ENCODE measurements around the gene RNPC3.
"Not testable (repeated sequence)": the region's sequence is repeated elsewhere in the genome, so short reads cannot be mapped to it uniquely, and the experiment has no call there.

The RNPC3 gene

DNA sequence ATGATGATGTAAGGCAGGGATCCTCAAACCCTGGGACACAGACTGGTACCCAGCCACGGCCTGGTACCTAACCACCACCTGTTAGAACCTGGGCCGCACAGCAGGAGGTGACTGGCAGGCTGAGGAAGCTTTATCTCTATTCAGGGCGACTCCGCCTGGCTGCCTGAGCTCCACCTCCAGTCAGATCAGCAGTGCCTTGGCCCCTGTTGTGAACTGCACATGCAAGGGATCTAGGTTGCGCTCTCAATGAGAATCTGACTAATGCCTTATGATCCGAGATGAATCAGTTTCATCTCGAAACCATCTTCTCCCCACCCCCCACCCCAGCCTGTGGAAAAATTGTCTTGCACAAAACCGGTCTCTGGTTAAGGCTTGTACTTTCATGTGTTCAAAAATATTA, 4.2 kb downstream of the RNPC3 start:
- no peaks in the 10 kb centered on the region for H3K9me3 ChIP-seq (ENCODE audit: severe bottlenecking)
- H3K27me3 ChIP-seq (ENCODE audit: insufficient read depth, low read depth, severe bottlenecking), result no peaks in the 10 kb centered on the region
- no peak overlapping the region for H3K4me3 ChIP-seq (ENCODE audit: low read depth, low read length)
- H3K36me3 ChIP-seq, result peaks cover 17% of the 10 kb centered on the region
- no peak overlapping the region for H3K27ac ChIP-seq
- no peak for DNase-seq
- TF ChIP-seq, protein P1, sequence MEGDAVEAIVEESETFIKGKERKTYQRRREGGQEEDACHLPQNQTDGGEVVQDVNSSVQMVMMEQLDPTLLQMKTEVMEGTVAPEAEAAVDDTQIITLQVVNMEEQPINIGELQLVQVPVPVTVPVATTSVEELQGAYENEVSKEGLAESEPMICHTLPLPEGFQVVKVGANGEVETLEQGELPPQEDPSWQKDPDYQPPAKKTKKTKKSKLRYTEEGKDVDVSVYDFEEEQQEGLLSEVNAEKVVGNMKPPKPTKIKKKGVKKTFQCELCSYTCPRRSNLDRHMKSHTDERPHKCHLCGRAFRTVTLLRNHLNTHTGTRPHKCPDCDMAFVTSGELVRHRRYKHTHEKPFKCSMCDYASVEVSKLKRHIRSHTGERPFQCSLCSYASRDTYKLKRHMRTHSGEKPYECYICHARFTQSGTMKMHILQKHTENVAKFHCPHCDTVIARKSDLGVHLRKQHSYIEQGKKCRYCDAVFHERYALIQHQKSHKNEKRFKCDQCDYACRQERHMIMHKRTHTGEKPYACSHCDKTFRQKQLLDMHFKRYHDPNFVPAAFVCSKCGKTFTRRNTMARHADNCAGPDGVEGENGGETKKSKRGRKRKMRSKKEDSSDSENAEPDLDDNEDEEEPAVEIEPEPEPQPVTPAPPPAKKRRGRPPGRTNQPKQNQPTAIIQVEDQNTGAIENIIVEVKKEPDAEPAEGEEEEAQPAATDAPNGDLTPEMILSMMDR (IDR thresholded peaks at IDR 0.05; ENCODE audit: low read depth, low read length), result no peak

DNA sequence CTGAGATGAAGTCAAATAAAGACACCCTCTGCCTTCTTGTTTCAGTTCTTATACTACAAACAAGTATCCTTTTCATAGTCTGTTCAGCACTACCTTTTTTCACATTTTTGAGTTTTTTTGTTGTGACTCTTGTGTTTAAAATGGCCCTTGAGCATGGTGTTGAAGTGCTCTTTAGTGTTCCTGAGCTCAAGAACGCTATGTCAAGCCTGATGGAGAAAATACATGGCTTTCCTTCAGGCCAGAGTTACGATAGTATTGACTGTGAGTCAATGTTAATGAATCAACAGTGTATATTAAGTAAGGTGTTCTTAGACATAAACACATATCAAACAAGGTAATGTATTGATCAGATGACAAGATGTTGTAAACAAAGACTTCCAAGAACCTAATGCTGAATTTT, 12.7 kb downstream of the RNPC3 start:
- Histone ChIP-seq H3K27me3 (ENCODE audit: insufficient read depth, low read depth, severe bottlenecking) (no peaks in the 10 kb centered on the region), H3K4me3 (ENCODE audit: low read depth, low read length) (no peak overlapping the region), H3K36me3 (peaks cover 39% of the 10 kb centered on the region), H3K9me3 (ENCODE audit: severe bottlenecking) (no peaks in the 10 kb centered on the region), H3K27ac (no peak overlapping the region)
- TF ChIP-seq, protein P1 (IDR thresholded peaks at IDR 0.05; ENCODE audit: low read depth, low read length), result no peak
- DNase-seq, result no peak

DNA sequence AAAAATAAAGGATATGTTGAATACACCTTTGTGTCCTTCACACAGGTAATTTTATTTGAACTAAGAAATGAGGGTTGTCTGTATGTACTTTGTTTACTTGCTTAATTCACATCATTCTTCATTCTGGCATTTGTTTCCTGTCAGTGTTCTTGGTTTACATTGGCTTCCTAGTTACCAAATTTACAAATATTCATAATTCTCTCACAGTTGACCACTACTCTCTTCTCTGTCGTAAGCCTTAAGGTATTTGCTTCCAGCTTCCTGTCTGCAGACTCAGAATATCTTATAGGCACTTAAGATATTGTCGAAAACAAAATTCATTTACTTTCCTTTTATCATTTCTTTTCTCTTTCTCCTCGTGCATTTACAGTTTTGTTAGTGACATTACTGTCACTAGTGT, 15.9 kb downstream of the RNPC3 start:
- Histone ChIP-seq H3K36me3 (peaks cover 51% of the 10 kb centered on the region), H3K27ac (no peak overlapping the region), H3K9me3 (ENCODE audit: severe bottlenecking) (no peaks in the 10 kb centered on the region), H3K27me3 (ENCODE audit: insufficient read depth, low read depth, severe bottlenecking) (no peaks in the 10 kb centered on the region), H3K4me3 (ENCODE audit: low read depth, low read length) (no peak overlapping the region)
- TF ChIP-seq, protein P1 (IDR thresholded peaks at IDR 0.05; ENCODE audit: low read depth, low read length), result no peak
- no peak for DNase-seq

DNA sequence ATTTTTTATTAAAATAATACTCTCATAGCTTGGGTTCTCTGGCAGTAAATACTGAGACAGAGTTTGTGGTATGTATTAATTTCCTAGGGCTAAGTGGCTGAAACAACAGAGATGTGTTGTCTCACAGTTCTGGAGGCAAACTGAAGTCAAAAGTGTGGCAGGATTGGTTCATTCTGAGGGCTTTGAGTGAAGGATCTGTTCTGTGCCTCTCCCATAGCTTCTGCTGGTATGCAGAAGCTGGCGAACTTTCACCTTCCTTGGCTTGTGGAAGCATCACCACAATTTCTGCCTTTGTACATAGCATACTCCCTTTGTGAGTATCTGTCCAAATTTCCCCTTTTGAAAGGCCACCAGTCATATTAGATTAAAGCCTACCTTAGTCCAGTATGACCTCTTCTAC, 21.0 kb downstream of the RNPC3 start:
- no peak overlapping the region for H3K4me3 ChIP-seq (ENCODE audit: low read depth, low read length)
- no peak for DNase-seq
- peaks cover 39% of the 10 kb centered on the region for H3K36me3 ChIP-seq
- TF ChIP-seq, protein P1 (IDR thresholded peaks at IDR 0.05; ENCODE audit: low read depth, low read length), result no peak
- H3K9me3 ChIP-seq (ENCODE audit: severe bottlenecking), result no peaks in the 10 kb centered on the region
- H3K27ac ChIP-seq, result no peak overlapping the region
- H3K27me3 ChIP-seq (ENCODE audit: insufficient read depth, low read depth, severe bottlenecking), result no peaks in the 10 kb centered on the region

DNA sequence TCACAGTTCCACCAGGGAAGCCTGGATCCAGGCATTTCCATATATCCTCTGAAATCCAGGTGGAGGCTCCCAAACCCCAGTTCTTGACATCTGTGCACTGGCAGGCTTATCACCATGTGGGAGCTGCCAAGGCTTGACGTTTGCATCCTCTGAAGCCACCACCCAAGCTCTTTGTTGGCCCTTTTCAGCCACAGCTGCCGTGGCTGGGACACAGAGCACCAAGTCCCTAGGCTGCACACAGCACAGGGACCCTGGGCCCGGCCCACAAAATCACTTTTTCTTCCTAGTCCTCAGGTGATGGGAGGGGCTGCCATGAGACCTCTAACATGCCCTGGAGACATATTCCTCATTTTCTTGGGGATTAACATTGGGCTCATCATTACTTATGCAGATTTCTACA, 22.3 kb downstream of the RNPC3 start:
- Histone ChIP-seq H3K27ac (no peak overlapping the region), H3K9me3 (ENCODE audit: severe bottlenecking) (no peaks in the 10 kb centered on the region), H3K36me3 (peaks cover 36% of the 10 kb centered on the region), H3K4me3 (ENCODE audit: low read depth, low read length) (no peak overlapping the region), H3K27me3 (ENCODE audit: insufficient read depth, low read depth, severe bottlenecking) (no peaks in the 10 kb centered on the region)
- no peak for DNase-seq
- TF ChIP-seq, protein P1 (IDR thresholded peaks at IDR 0.05; ENCODE audit: low read depth, low read length), result no peak

DNA sequence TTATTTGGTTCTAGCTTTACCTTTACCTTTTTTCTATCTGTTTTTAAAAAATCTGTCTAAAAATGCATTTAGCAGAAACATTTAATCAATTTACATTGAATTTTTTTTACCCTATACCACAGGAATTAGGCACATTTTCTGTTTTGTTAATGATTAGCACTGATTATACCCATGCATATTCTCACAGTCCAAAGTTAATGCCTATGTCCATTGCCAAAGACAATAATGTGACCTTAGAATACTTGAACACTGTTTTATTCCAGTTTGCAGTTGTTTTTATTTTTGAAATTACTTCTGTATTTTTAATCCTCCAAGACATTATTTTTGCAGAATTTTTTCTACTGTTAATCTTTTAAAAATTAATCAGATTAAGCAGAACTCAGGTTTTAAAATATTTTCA, 34.9 kb downstream of the RNPC3 start:
- Histone ChIP-seq H3K36me3 (no peaks in the 10 kb centered on the region), H3K27me3 (ENCODE audit: insufficient read depth, low read depth, severe bottlenecking) (no peaks in the 10 kb centered on the region), H3K9me3 (ENCODE audit: severe bottlenecking) (no peaks in the 10 kb centered on the region), H3K4me3 (ENCODE audit: low read depth, low read length) (no peak overlapping the region), H3K27ac (no peak overlapping the region)
- TF ChIP-seq, protein P1 (IDR thresholded peaks at IDR 0.05; ENCODE audit: low read depth, low read length), result no peak
- DNase-seq, result no peak

DNA sequence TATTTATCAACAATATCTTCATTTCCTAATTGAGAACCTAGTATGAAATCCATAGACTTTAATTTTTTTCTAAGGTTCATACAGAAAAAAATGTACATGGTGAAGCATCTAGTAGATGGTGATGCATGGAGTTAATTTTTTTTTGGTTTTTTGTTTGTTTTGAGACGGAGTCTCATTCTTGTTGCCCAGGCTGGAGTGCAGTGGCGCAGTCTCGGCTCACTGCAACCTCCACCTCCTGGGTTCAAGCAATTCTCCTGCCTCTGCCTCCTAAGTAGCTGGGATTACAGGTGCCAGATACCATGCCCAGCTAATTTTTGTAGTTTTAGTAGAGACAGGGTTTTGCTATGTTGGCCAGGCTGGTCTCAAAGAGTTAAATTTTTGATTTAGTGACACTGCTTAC, 35.6 kb downstream of the RNPC3 start:
- not testable (repeated sequence) for H3K27me3 ChIP-seq (ENCODE audit: insufficient read depth, low read depth, severe bottlenecking); H3K36me3 ChIP-seq; DNase-seq; H3K9me3 ChIP-seq (ENCODE audit: severe bottlenecking); H3K4me3 ChIP-seq (ENCODE audit: low read depth, low read length); H3K27ac ChIP-seq
